GM21367 (cell line): ENCODE measurements around the gene LMAN1.

Source experiments
- ATAC-seq: cut with Tn5 transposase; IDR thresholded peaks from one replicate; pipeline ENCODE4 v1.9.1; 2021; ENCODE audit not compliant: unreplicated experiment

LMAN1 gene

GRCh38 chr18:59306640-59307039 is 52.4 kb downstream of the LMAN1 start:
- ATAC-seq = no peak

GRCh38 chr18:59305295-59305694 is 53.8 kb downstream of the LMAN1 start:
- no peak for ATAC-seq

- ATAC-seq = no peak
Measured at GRCh38 chr18:59303656-59304195, 55.3 kb downstream of the LMAN1 start.

- ATAC-seq = no peak
Measured at GRCh38 chr18:59303006-59303405, 56.1 kb downstream of the LMAN1 start.

GRCh38 chr18:59301929-59302328 is 57.1 kb downstream of the LMAN1 start:
- no peak for ATAC-seq

- ATAC-seq = no peak
Measured at GRCh38 chr18:59300676-59301285, 58.3 kb downstream of the LMAN1 start.

- ATAC-seq = no peak
Measured at GRCh38 chr18:59298871-59299270, 60.2 kb downstream of the LMAN1 start.

GRCh38 chr18:59293317-59293716 is 65.7 kb downstream of the LMAN1 start:
- no peak for ATAC-seq

- ATAC-seq = no peak
Measured at GRCh38 chr18:59286341-59286740, 72.7 kb downstream of the LMAN1 start.

- no peak for ATAC-seq
Measured at GRCh38 chr18:59282341-59282740, 76.7 kb downstream of the LMAN1 start.

GRCh38 chr18:59279722-59280121 is 79.3 kb downstream of the LMAN1 start:
- ATAC-seq = no peak

- no peak for ATAC-seq
Measured at GRCh38 chr18:59279193-59279592, 79.9 kb downstream of the LMAN1 start.

- ATAC-seq = no peak
Measured at GRCh38 chr18:59278793-59279192, 80.3 kb downstream of the LMAN1 start.
